Loucy (cell line): ENCODE results near the gene TSR1.

Experiments
- CTCF ChIP-seq: fragments of 200-600 bp; sonication (generic); conservative IDR thresholded peaks from 2 replicates; pipeline ENCODE4 v1.5.1; 2014; ENCODE audit warnings: mild to moderate bottlenecking, antibody characterized with exemption, low read length
- EZH2phosphoT487 ChIP-seq: fragments of 200-600 bp; IDR thresholded peaks from 2 replicates; pipeline ENCODE4 v1.6.1; 2018; ENCODE audit warnings: antibody characterized with exemption, mild to moderate bottlenecking, moderate library complexity, borderline replicate concordance

DNA sequence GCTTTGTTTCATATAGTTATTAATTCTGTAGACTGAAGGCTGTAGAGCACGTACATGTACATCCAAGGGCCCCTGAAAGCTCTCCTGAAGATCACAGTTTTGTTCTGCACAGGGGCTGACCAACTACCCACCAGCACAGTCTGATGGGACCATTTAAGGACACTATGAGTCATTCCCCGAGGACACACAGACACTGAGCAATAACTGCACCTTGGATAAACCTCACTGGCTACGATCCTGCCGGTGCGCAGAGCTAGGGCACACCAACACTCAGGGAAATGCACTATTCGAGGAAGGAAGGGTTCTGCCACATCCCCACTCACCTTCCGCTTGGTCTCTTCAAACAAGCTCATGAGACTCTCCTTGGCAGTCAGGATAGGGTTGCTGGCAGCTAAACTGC lies 53.0 kb downstream of the TSR1 start:
- TF ChIP-seq CTCF, result no peak
- no peak for TF ChIP-seq EZH2phosphoT487
